Left ventricle myocardium inferior (tissue), 1 donor: ENCODE results near the gene INO80B. TPM values are rescaled to one million over a fixed set of nuclear protein-coding genes. Genes with fewer than 3 reads are reported as not detected.
A peak's percentile ranks its signal among the peaks of the same experiment; 100 is the strongest.

Experiments used
- DNase-seq: peaks from one replicate; pipeline ENCODE4 v3.0.0-alpha.2; 2020
- H3K27ac ChIP-seq: fragments of 200-600 bp; replicated peaks from 2 replicates; pipeline ENCODE4 v1.8.0; 2021
- H3K27me3 ChIP-seq: fragments of 200-600 bp; 2 replicates; pipeline ENCODE4 v1.8.0; 2021; ENCODE audit warnings: low read depth
- H3K36me3 ChIP-seq: fragments of 200-600 bp; 2 replicates; pipeline ENCODE4 v1.8.0; 2021
- H3K4me1 ChIP-seq: fragments of 200-600 bp; 2 replicates; pipeline ENCODE4 v1.8.0; 2021
- H3K4me3 ChIP-seq: fragments of 200-600 bp; 2 replicates; pipeline ENCODE4 v1.8.0; 2021; ENCODE audit warnings: mild to moderate bottlenecking, moderate library complexity
- H3K9me3 ChIP-seq: fragments of 200-600 bp; replicated peaks from 2 replicates; pipeline ENCODE4 v1.8.0; 2021
- intact Hi-C: fragments of 100-400 bp; cut with micrococcal nuclease; formaldehyde crosslinking; loops from one replicate; pipeline ENCODE4 v1.11.0; 2022
- total RNA-seq: library from RNA; stranded (reverse); fragmentation: NEBNext Ultra II Directional; extraction: Animal tissue kit (Norgen Biotek cat#: 25700); gene quantifications from one replicate; pipeline ENCODE4 v1.2.1, GENCODE V29; 2021
- TF ChIP-seq, protein P1 (sequence below): fragments of 200-600 bp; IDR thresholded peaks from 2 replicates; pipeline ENCODE4 v1.8.0; 2021; ENCODE audit warnings: antibody characterized with exemption, mild to moderate bottlenecking, borderline replicate concordance
- donor health status: DM: no; HTN: yes; CAD: no; lungs with severe emphysema.

INO80B gene
- total RNA-seq, 1 donor from 2014 or later, result 19.3 TPM

DNA sequence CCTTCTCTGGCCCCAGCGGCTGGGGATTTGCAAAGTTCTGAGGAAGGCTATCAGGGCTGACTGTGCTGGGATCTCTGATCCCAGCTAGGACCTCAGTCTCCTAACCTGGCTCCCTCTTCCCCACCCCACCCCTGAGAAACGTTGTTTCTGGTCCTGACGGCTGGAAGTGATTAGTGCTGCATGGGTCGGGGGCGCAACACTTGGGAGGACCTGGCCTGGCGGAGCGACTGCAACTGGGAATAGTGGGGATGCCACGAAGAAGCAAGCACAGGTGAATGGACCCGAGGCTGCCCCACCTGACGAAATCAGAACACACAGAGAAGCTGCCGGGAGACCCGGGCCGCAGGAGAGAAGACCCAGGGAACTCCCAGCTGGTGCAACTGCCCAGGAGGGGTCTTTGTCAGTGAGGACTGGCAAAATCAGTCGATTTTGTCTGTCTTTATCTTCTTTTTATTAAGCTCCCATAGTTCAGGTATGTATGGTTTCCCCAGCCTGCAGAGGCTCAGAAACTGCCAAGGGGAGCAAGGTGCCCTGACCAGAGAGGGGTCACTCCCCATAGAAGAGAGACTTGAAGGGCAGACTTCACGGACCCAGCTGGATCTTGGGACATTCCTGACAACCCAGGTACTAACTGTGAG, 45.2 kb downstream of the INO80B start:
- Histone ChIP-seq H3K36me3 (peaks cover 8% of the 10 kb centered on the region), H3K4me3 (peak overlapping the region; percentile 50), H3K27me3 (peaks cover 85% of the 10 kb centered on the region), H3K27ac (no peak overlapping the region), H3K4me1 (peaks cover 60% of the 10 kb centered on the region), H3K9me3 (no peaks in the 10 kb centered on the region)
- intact Hi-C loops, result no loop called here
- TF ChIP-seq, protein P1, sequence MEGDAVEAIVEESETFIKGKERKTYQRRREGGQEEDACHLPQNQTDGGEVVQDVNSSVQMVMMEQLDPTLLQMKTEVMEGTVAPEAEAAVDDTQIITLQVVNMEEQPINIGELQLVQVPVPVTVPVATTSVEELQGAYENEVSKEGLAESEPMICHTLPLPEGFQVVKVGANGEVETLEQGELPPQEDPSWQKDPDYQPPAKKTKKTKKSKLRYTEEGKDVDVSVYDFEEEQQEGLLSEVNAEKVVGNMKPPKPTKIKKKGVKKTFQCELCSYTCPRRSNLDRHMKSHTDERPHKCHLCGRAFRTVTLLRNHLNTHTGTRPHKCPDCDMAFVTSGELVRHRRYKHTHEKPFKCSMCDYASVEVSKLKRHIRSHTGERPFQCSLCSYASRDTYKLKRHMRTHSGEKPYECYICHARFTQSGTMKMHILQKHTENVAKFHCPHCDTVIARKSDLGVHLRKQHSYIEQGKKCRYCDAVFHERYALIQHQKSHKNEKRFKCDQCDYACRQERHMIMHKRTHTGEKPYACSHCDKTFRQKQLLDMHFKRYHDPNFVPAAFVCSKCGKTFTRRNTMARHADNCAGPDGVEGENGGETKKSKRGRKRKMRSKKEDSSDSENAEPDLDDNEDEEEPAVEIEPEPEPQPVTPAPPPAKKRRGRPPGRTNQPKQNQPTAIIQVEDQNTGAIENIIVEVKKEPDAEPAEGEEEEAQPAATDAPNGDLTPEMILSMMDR, result no peak
- no peak for DNase-seq

DNA sequence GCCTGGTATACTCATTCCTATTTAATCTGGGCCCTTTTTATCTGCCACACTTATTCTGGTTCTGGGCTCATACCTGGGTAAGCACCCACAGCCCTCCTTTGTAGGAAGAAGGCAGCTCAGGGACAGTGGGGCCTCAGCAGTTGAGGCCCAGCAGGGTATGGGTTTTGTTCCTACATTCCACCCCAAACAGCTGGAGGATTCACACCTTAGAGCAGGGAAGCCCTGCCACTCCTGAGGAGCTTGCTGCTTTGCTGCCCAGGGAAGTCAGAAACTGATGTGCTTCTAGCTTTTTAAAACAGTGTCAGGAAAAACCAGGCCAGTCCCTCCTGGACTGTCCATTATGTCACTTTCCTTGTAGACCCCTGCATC, 45.7 kb downstream of the INO80B start:
- Histone ChIP-seq H3K4me3 (no peak overlapping the region), H3K36me3 (peaks cover 13% of the 10 kb centered on the region), H3K27ac (no peak overlapping the region), H3K9me3 (no peaks in the 10 kb centered on the region), H3K4me1 (peaks cover 65% of the 10 kb centered on the region), H3K27me3 (peaks cover 90% of the 10 kb centered on the region)
- intact Hi-C loops, result no loop called here
- TF ChIP-seq, protein P1, result no peak
- no peak for DNase-seq

DNA sequence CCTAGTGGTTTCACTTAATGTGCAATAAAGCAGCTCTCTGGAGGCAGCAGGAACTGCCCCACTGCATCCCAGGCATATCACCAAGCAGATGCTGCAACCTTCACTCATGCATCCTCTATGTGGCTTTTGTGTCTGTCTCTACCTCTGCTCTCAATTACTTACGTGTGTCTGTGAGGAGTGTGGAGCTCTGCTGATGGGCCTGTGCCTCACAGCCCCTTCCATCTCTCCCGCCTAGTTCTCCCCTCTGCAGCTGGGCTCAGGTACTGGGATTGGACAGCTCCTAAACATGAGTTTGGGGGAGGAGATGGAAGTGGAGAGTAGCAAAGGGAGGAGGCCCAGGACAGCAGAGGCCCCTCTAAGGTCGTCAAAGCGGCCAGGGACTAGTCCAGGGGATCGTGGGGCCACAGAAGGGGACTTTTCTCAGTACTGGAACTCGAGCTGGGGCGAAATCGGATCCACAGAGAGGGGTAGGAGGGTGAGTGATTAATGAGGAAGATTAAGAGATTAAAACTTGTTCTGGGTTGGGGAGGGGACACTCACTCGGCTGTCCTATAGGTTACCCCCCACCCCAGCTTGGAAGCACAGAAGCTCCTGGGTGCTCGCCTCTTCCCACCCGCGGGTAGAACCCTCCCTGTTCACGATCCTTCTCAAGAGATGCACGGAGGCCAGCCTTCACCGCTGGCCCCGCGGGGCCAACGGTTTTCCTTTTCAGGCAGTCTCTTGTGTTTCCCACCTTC, 46.6 kb downstream of the INO80B start:
- TF ChIP-seq, protein P1, result no peak
- DNase-seq, result no peak
- no peaks in the 10 kb centered on the region for H3K9me3 ChIP-seq
- peaks cover 99% of the 10 kb centered on the region for H3K27me3 ChIP-seq
- peak overlapping the region; percentile 80 for H3K4me3 ChIP-seq
- H3K27ac ChIP-seq, result no peak overlapping the region
- H3K36me3 ChIP-seq, result peaks cover 21% of the 10 kb centered on the region
- H3K4me1 ChIP-seq, result peaks cover 75% of the 10 kb centered on the region
- intact Hi-C loops, result no loop called here

DNA sequence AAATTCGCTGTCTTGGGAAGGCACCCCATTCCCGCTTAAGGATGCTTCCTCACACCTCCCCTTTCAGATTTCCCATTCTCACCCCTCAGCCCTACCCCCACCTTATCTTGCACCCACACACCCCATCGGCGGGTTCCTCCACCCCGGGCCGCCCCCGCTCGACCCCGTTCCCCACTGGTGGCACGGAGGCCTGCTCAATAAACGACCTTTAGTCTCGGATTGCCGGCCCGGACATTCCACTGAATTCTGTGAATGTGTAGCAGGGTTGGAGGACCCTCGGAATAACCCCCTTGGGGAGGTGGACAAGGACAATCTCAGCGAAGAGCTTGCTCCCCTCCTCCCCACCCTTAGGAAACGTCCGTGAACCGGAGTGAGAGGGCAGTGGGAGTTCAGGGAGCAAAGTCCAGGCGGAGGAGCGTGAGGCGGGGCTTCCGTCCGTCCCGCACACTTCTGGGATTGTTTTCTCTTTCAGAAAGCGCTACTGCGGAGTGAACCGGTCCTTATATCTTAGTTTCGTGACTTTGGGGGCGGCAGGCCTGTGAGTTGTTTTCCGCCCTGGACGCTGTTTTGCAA, 47.3 kb downstream of the INO80B start:
- H3K4me3 ChIP-seq, result peak overlapping the region; percentile 80
- intact Hi-C loops, result no loop called here
- TF ChIP-seq, protein P1, result no peak
- peak overlapping the region; percentile 93 for H3K27ac ChIP-seq
- peaks cover 21% of the 10 kb centered on the region for H3K36me3 ChIP-seq
- DNase-seq, result no peak
- peaks cover 82% of the 10 kb centered on the region for H3K4me1 ChIP-seq
- H3K9me3 ChIP-seq, result no peaks in the 10 kb centered on the region
- peaks cover 94% of the 10 kb centered on the region for H3K27me3 ChIP-seq

DNA sequence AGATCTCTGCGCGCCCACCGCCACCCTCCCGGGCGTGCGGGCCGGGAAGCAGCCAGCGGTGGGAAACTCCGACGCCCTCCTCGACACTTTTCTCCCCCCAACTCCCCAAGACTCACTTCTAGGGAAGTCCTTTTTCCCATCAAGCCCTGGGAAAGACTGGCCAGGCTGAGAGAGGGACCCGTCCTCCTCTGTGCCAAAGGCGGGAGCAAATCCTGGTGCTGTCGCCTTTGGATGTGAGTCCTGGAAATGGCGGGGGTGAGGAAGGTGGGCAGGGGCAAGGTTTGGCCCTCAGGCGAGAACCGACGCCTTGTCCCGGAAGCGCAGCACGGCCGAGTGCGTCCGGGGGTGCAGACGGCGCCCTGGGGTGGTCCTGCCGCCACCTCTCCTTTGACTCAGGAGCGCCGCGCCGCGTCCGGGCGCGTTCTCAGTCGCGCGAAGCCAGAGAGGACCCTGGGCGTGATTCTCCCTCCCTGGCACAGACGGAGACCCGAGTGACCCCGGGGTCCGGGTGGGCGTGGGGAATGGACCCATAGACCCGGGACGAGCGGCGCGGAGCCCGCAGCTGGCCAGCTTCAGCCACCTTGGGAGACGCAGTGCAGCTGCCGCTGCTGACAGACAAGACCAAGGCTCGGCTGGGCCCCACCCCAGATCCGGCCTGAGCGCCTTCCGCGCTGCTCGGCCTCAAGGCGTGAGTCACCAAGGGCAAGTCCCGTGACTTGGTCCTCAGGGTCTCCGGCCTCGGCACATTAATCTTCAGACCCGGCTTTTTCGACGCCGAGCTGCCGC, 48.0 kb downstream of the INO80B start:
- intact Hi-C loops, result no loop called here
- Histone ChIP-seq H3K4me1 (peaks cover 81% of the 10 kb centered on the region), H3K27me3 (peaks cover 87% of the 10 kb centered on the region), H3K4me3 (peak overlapping the region; percentile 80), H3K9me3 (no peaks in the 10 kb centered on the region), H3K36me3 (peaks cover 21% of the 10 kb centered on the region), H3K27ac (peak overlapping the region; percentile 93)
- TF ChIP-seq, protein P1, result peak; percentile 35
- peak; percentile 87 for DNase-seq
